Right ventricle myocardium inferior (tissue), 1 donor: ENCODE data around the gene MINDY3. TPM values are rescaled to one million over a fixed set of nuclear protein-coding genes. Genes with fewer than 3 reads are reported as not detected.
A peak's percentile ranks its signal among the peaks of the same experiment; 100 is the strongest.

Experiments used
- ATAC-seq: fragments of 200-7000 bp; cut with Tn5 transposase; one replicate; pipeline ENCODE4 v1.9.1; 2020; ENCODE audit warnings: mild to moderate bottlenecking, moderate library complexity
- DNase-seq: peaks from one replicate; pipeline ENCODE4 v3.0.0; 2021; ENCODE audit errors: missing footprints
- intact Hi-C: fragments of 100-400 bp; cut with DNase I; formaldehyde crosslinking; loops from one replicate; pipeline ENCODE4 v1.11.0; 2022
- total RNA-seq: library from RNA; stranded (reverse); fragmentation: NEBNext Ultra II Directional; extraction: Animal tissue kit (Norgen Biotek cat#: 25700); gene quantifications from one replicate; pipeline ENCODE4 v1.2.1, GENCODE V29; 2021
- donor health status: DM: no; HTN: yes; CAD: no; lungs with severe emphysema.

The MINDY3 gene
- total RNA-seq, 1 donor from 2014 or later: 16.7 TPM

GRCh38 chr10:15815242-15815885 is 44.9 kb downstream of the MINDY3 start:
- intact Hi-C loops: no loop called here
- DNase-seq (no peak), ATAC-seq (no peak)

DNA sequence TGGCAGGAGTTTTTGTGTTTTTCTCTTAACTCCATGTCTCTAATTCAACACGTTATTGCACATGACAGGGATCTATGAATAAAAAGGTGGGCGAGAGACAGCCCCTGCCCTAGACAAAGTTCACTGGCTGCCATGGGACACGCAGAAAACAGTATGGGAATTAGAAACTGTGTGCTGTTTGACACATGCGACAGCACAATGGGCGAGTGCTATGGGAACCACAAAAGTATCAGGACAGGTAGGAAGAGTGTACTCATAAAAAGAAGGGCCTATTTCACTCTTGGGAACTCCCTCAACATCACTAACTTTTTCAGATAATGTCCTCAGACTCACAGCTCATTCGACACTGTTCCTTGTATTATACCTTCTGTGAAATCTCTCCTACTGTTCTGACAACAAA is 45.7 kb downstream of the MINDY3 start:
- DNase-seq (no peak), ATAC-seq (no peak)
- intact Hi-C loops: no loop called here

DNA sequence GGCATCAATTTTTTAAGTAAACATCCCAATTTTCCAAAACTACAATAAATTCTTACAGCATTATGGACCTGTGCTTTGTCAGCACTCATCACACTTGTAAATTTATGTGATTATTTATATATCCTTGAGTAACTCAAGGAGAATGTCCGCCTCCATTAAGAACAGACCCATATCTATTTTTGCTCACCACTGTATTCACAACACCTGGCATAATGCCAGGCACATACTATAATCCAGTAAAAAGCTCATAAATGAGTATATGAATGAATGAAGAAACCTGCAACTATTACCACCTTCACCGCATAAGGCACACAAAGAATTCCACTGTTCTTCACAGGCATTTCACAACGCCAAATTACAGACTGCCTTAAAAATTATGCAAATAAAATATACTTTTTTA is 46.9 kb downstream of the MINDY3 start:
- no peak for DNase-seq
- no peak for ATAC-seq
- intact Hi-C loops: no loop called here

GRCh38 chr10:15809450-15809849 is 50.9 kb downstream of the MINDY3 start:
- no peak for ATAC-seq
- intact Hi-C loops: no loop called here
- no peak for DNase-seq

- intact Hi-C loops: no loop called here
- ATAC-seq: no peak
- DNase-seq: no peak
These were observed 52.0 kb downstream of the MINDY3 start for GRCh38 chr10:15808204-15808797.

- intact Hi-C loops: no loop called here
- DNase-seq: no peak
- no peak for ATAC-seq
These were observed 54.8 kb downstream of the MINDY3 start for GRCh38 chr10:15805395-15806058.

GRCh38 chr10:15804109-15804508 is 56.2 kb downstream of the MINDY3 start:
- DNase-seq: no peak
- intact Hi-C loops: no loop called here
- no peak for ATAC-seq

- intact Hi-C loops: no loop called here
- ATAC-seq: no peak
- no peak for DNase-seq
These were observed 57.8 kb downstream of the MINDY3 start for GRCh38 chr10:15802375-15802949.

- intact Hi-C loops: no loop called here
- DNase-seq (no peak), ATAC-seq (no peak)
These were observed 58.7 kb downstream of the MINDY3 start for GRCh38 chr10:15801641-15802040.

GRCh38 chr10:15801147-15801546 is 59.2 kb downstream of the MINDY3 start:
- ATAC-seq: no peak
- intact Hi-C loops: no loop called here
- DNase-seq: no peak

GRCh38 chr10:15797346-15797745 is 63.0 kb downstream of the MINDY3 start:
- intact Hi-C loops: no loop called here
- no peak for DNase-seq
- ATAC-seq: no peak

- intact Hi-C loops: no loop called here
- ATAC-seq (no peak), DNase-seq (no peak)
These were observed 63.5 kb downstream of the MINDY3 start for GRCh38 chr10:15796762-15797161.

DNA sequence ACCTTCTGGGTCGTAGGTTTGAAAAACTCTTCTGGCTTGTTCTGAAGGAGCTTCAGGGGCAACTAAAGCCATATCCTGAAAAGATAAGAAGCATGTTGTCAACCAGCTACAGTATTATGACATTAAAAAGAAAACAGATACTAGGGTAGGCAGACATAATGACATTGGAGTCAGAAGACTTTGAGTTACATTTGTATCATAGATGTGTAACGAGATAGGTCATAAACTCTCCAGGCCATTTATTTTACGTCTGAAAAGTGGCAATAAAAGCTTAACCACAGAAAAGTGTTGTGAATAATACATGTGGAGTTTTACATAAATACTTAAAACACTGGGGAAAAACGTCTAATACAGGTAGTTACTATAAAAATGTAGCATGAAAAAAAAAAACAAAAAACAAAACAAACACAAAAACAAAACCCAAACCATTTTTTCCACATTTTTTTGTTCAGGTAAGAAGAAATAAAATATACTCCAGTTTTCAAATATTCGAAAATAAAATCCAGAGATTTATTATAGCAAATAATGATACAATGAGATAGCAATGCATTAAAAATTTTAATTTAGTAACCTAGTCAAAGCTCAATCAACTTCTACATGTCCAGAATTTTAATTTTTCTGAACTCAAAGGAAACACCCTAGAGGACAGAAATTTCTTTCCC is 64.1 kb downstream of the MINDY3 start:
- no peak for ATAC-seq
- intact Hi-C loops: no loop called here

GRCh38 chr10:15795036-15795792 is 65.1 kb downstream of the MINDY3 start:
- intact Hi-C loops: no loop called here
- DNase-seq (no peak), ATAC-seq (no peak)

More for the DNA sequence above, 64.1 kb downstream of the MINDY3 start:
- no peak for DNase-seq

DNA sequence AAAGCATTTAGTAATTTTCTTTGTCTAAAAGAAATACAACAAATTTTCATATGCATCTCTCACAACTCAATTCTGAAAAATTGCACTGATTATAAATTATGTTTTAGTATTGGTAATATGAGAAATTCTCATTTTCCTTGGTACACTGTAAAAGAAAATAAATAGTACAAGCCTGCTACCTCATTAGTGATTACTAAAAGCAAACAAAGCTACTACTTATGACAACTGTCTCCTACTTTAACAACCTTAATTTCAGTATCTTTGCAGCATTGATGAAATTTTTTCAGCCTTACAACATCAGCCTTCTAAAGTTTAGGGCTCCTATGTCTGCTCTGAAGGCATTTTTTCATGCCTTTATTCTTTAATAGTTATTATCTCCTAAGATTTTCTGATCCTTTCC is 65.7 kb downstream of the MINDY3 start:
- no peak for DNase-seq
- no peak for ATAC-seq
- intact Hi-C loops: no loop called here

- no peak for DNase-seq
- ATAC-seq: no peak
- intact Hi-C loops: no loop called here
These were observed 66.6 kb downstream of the MINDY3 start for GRCh38 chr10:15793664-15794063.

DNA sequence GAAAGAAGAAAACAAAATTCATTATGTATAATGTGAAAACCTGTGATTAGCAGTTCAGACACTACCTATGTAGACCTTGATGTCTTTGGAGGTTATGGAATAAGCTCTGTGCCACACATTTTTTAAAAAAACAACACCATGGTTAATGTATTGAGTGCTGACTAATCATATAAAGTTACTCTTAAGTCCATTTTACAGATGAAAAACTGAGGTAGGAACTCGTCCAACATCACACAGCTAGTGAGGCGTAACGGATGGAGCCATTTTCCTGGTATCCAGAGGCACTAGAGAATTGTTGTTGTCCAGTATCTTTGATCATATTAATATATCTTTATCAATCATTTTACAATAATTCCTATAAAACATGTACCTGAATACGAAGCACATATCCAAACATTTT is 67.5 kb downstream of the MINDY3 start:
- no peak for DNase-seq
- intact Hi-C loops: no loop called here
- ATAC-seq: no peak

DNA sequence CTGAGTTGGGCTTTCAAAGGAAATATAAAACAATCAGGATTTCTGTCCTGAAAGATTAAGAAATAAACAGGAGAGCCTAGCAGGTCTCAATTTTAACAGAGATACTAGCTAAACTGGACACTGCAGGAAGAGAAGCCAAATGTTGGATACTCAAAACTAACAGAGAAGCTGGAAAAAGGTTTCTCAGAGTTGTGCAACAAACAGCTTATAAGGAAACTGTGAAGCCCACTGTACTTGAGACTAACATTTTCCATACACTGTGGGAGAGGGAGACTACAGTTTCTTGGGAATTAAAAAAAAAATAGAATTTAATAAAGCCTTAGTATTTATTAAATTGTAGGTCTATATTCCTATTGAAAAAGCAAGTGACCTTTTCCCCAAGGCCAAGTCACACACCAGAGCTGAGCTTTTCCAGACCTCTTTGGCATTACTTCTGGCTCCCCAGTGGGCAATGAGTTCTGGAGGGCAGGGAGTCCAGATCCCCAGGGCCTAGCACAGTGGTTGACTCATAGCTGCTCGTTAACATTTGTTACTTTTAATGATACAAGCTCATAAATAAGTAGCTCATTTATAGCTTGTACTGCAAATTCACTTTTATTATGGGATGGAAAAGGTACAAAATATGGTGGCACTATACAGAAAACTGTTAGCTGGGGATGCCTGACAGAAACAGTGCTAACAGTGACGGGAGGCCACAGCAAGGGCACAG is 68.3 kb downstream of the MINDY3 start:
- intact Hi-C loops: no loop called here
- DNase-seq (no peak), ATAC-seq (peak; percentile 79)
